DND-41 (cell line): ENCODE data around the gene DNASE1L2.

Experiments used
- ATAC-seq: fragments of 200-7000 bp; cut with Tn5 transposase; 3 replicates; pipeline ENCODE4 v1.9.1; 2021; ENCODE audit warnings: low read depth; ENCODE audit not compliant: insufficient read depth
- DNase-seq: peaks from one replicate; pipeline ENCODE4 v3.0.0-alpha.2; 2020
- H2AFZ ChIP-seq: 2 replicates; pipeline ENCODE4 v1.6.0; 2012; ENCODE audit warnings: low read depth, low read length
- H3K27ac ChIP-seq: 2 replicates; pipeline ENCODE4 v1.5.1; 2012; ENCODE audit warnings: low read length, inconsistent platforms
- H3K27me3 ChIP-seq: fragments of 200-600 bp; sonication (generic); 2 replicates; pipeline ENCODE4 v1.6.0; 2012; ENCODE audit warnings: low read length, mild to moderate bottlenecking, inconsistent platforms; ENCODE audit not compliant: insufficient read depth, poor library complexity
- H3K36me3 ChIP-seq: 2 replicates; pipeline ENCODE4 v1.5.1; 2012; ENCODE audit warnings: low read length, inconsistent platforms; ENCODE audit not compliant: insufficient read depth
- H3K4me1 ChIP-seq: 2 replicates; pipeline ENCODE4 v1.5.1; 2012; ENCODE audit warnings: mild to moderate bottlenecking, low read length; ENCODE audit not compliant: insufficient read depth
- H3K4me2 ChIP-seq: 2 replicates; pipeline ENCODE4 v1.6.0; 2012; ENCODE audit warnings: mild to moderate bottlenecking, moderate library complexity, low read length, inconsistent platforms; ENCODE audit not compliant: insufficient read depth
- H3K4me3 ChIP-seq, 2 experiments: fragments of 200-600 bp in 1 of 2; shearing (Covaris generic) in 1 of 2; 2 replicates each; pipeline ENCODE4 v1.5.1; 2012 to 2016; ENCODE audit warnings: inconsistent platforms in 2 of 2, low read length in 2 of 2, mild to moderate bottlenecking in 2 of 2, low read depth in 1 of 2, moderate library complexity in 1 of 2
- H3K79me2 ChIP-seq: 2 replicates; pipeline ENCODE4 v1.6.0; 2012; ENCODE audit warnings: low read length, inconsistent platforms; ENCODE audit not compliant: insufficient read depth
- H3K9ac ChIP-seq: 2 replicates; pipeline ENCODE4 v1.6.0; 2012; ENCODE audit warnings: low read depth, mild to moderate bottlenecking, inconsistent platforms, low read length, moderate library complexity
- H3K9me3 ChIP-seq: 2 replicates; pipeline ENCODE4 v1.5.1; 2012; ENCODE audit warnings: low read length, moderate library complexity, mild to moderate bottlenecking, inconsistent platforms; ENCODE audit not compliant: insufficient read depth, severe bottlenecking
- H4K20me1 ChIP-seq: 2 replicates; pipeline ENCODE4 v1.6.0; 2012; ENCODE audit warnings: low read length; ENCODE audit not compliant: insufficient read depth
- CTCF ChIP-seq: IDR thresholded peaks from 2 replicates; pipeline ENCODE4 v1.5.1; 2012; ENCODE audit warnings: borderline replicate concordance, low read length, moderate library complexity, mild to moderate bottlenecking; ENCODE audit not compliant: poor library complexity, severe bottlenecking; ENCODE audit errors: extremely low read depth
- EZH2 ChIP-seq: IDR thresholded peaks from 3 replicates; pipeline ENCODE4 v1.6.1; 2012; ENCODE audit warnings: borderline replicate concordance, low read depth, mild to moderate bottlenecking, moderate library complexity, low read length, inconsistent platforms; ENCODE audit not compliant: severe bottlenecking

DNASE1L2 gene

GRCh38 chr16:2223221-2223941 lies 12.9 kb upstream of the DNASE1L2 start, which contains the start of gene E4F1:
TSS of gene E4F1 (plus strand) at chr16:2223591. CDS start at chr16:2223614, 23 bp downstream.
- TF ChIP-seq EZH2 (no peak), CTCF (no peak)
- peak within 1 kb of the TSS; percentile 70 for H2AFZ ChIP-seq

GRCh38 chr16:2223942-2224486 lies 12.2 kb upstream of the DNASE1L2 start:
- Histone ChIP-seq H3K4me2 (peak overlapping the region; percentile 78), H3K79me2 (peaks cover 54% of the 10 kb centered on the region), H3K4me1 (peaks cover 24% of the 10 kb centered on the region), H3K4me3 (peak overlapping the region; percentile 58 to 75; a peak in 3 of 4 replicates), H4K20me1 (peaks cover 30% of the 10 kb centered on the region), H3K27me3 (no peaks in the 10 kb centered on the region), H3K9me3 (no peaks in the 10 kb centered on the region), H3K9ac (peak overlapping the region; percentile 88), H3K36me3 (peaks cover 24% of the 10 kb centered on the region), H3K27ac (peak overlapping the region; percentile 58), H2AFZ (peak overlapping the region; percentile 70)
- DNase-seq (peak; percentile 52), ATAC-seq (peak; percentile 29)
- TF ChIP-seq EZH2, result no peak
- peak; percentile 42 for TF ChIP-seq CTCF

More at GRCh38 chr16:2223221-2223941, 12.9 kb upstream of the DNASE1L2 start, which contains the start of gene E4F1:
- peaks cover 23% of the 10 kb centered on the region; the same call in 1 of the 2 replicates for H4K20me1 ChIP-seq
- peaks cover 48% of the 10 kb centered on the region for H3K79me2 ChIP-seq
- H3K36me3 ChIP-seq, result peaks cover 18% of the 10 kb centered on the region
- H3K27ac ChIP-seq, result peak within 1 kb of the TSS; percentile 70
- DNase-seq (peak; percentile 100), ATAC-seq (peak; percentile 93)
- H3K4me2 ChIP-seq, result peak within 1 kb of the TSS; percentile 78
- H3K4me1 ChIP-seq, result peaks cover 24% of the 10 kb centered on the region
- peak within 1 kb of the TSS; percentile 58 to 75; a peak in 3 of 4 replicates for H3K4me3 ChIP-seq
- H3K9ac ChIP-seq, result peak within 1 kb of the TSS; percentile 88
- no peaks in the 10 kb centered on the region for H3K27me3 ChIP-seq
- H3K9me3 ChIP-seq, result no peaks in the 10 kb centered on the region

GRCh38 chr16:2226245-2226793 lies 9.9 kb upstream of the DNASE1L2 start:
- Histone ChIP-seq H4K20me1 (peaks cover 50% of the 10 kb centered on the region), H3K27ac (no peak overlapping the region), H3K79me2 (peaks cover 62% of the 10 kb centered on the region), H3K4me3 (no peak overlapping the region), H3K9ac (no peak overlapping the region), H3K9me3 (no peaks in the 10 kb centered on the region), H3K4me1 (peaks cover 24% of the 10 kb centered on the region), H3K4me2 (no peak overlapping the region), H2AFZ (no peak overlapping the region), H3K27me3 (no peaks in the 10 kb centered on the region), H3K36me3 (peaks cover 47% of the 10 kb centered on the region)
- ATAC-seq, result no peak
- DNase-seq, result no peak
- TF ChIP-seq EZH2 (no peak), CTCF (no peak)
